Measurements from ENCODE around the gene TIMM29.

DNA sequence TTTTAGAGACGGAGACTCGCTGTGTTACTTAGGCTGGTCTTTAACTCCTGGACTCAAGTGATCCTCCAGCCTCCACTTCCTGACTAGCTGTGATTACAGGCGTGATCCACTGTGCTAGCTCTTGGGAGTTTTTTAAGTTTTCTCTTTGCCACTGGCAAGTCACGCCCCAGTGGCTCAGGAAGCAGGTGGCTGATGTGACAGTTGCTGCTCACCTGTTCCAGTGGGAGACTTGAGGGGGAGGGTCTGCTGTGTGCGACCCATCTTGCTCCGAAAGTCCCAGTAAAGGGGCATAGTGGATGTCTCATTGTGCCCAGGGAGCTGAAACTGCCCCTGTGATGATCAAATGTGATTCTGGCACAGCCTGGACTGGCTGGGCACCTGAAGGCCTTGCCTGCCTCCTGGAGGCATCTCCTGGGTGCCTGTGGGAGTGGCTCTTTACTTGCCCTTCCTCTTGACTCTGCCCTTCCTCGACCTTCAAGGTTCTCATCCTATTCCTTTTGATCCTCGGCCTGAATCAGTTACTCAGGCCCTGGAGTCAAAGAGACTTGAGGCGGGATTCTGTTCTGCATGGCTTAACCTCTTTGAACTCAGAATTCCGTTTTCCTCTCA, 40.0 kb downstream of the TIMM29 start:
- peak in 1 of 2 donors; percentile 25 for TF ChIP-seq CTCF (conservative IDR thresholded peaks at IDR 0.05 in 1 of 2, IDR thresholded peaks at IDR 0.05 in 1 of 2; ENCODE audit: extremely low read depth in 1 of 2, insufficient read depth in 1 of 2, low read depth in 1 of 2, low read length in 2 of 2)
- no peak for TF ChIP-seq EZH2 (IDR thresholded peaks at IDR 0.05; ENCODE audit: borderline replicate concordance, low read length)
